ENCODE results near the gene RNF146. TPM values are rescaled to one million over a fixed set of nuclear protein-coding genes. Genes with fewer than 3 reads are reported as not detected.

RNF146 gene, protein sequence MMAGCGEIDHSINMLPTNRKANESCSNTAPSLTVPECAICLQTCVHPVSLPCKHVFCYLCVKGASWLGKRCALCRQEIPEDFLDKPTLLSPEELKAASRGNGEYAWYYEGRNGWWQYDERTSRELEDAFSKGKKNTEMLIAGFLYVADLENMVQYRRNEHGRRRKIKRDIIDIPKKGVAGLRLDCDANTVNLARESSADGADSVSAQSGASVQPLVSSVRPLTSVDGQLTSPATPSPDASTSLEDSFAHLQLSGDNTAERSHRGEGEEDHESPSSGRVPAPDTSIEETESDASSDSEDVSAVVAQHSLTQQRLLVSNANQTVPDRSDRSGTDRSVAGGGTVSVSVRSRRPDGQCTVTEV
- 55.3 and 56.8 TPM in 2 replicates for total RNA-seq

DNA sequence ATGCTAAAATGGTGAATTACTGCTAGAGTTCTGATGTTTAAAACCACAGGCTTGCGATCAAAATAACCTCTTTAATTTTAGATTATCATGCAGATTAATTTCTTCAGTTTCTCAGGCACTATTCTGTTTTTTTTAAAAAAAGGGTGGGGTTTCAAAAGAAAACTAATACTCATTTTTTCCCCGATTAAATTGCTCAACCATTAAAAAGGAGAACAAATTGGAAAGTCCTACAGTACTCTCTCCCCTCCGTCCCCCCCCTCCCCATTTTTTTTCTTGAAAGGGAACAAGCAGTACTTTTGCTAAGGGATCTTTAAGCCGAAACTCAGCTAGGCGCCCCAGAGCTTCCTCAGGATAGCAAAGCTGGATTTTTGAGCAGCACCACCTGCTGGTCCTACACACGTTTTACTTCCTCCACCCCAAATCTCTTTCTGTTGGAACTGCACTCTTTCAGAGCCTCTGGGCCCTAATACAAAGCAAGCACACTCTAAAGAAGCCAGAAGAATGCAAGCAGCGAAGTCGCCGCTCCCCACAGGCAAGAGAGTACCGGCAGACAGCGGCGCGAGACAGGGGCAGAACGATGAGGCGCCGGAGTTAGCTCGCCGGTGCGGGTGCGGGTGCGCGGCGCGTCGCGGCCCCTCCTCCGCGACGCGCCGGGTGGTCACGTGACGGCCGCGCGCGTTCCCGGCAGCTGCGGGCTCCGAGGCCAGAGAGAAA lies at the start of gene RNF146:
RNF146 (plus strand) TSS at position 687 of the 714 bp plus-strand sequence. CDS start 13,475 bp downstream, outside the sequence.

Small RNA genes lying within 50 kb of the gene (small RNA-seq; reads per million reads assigned to genes)
- not detected for gene RNA5SP217

Other genes starting within 250 kb of the RNF146 start
- gene RSPO3, start 148.2 kb upstream of the RNF146 start, total RNA-seq, result 0.53 and 5.1 TPM in 2 replicates
- 50.4 and 60.1 TPM in 2 replicates for gene ECHDC1, start 76.7 kb downstream of the RNF146 start, total RNA-seq
- gene KIAA0408, start 192.5 kb downstream of the RNF146 start, total RNA-seq, result 0.07 and 0.13 TPM in 2 replicates